NCI-H2029 treated with DMSO at 0.1 percent for 48 hours (cell line): ENCODE measurements around the gene TSC22D4.
A peak's percentile ranks its signal among the peaks of the same experiment; 100 is the strongest.
"Not testable (repeated sequence)": the region's sequence is repeated elsewhere in the genome, so short reads cannot be mapped to it uniquely, and the experiment has no call there.

Experiments used
- DNase-seq: peaks from one replicate; lab custom pipeline; 2025; lab: John Stamatoyannopoulos, UW

The TSC22D4 gene

GRCh38 chr7:100443096-100443840 lies 35.7 kb downstream of the TSC22D4 start:
- no peak for DNase-seq

- DNase-seq = no peak
Observed at GRCh38 chr7:100441641-100442535, 37.1 kb downstream of the TSC22D4 start.

- DNase-seq = not testable (repeated sequence)
Observed at GRCh38 chr7:100439244-100439643, 39.8 kb downstream of the TSC22D4 start.

- not testable (repeated sequence) for DNase-seq
Observed at GRCh38 chr7:100438731-100439130, 40.3 kb downstream of the TSC22D4 start.

- DNase-seq = no peak
Observed at GRCh38 chr7:100438172-100438571, 40.8 kb downstream of the TSC22D4 start.

- DNase-seq = no peak
Observed at GRCh38 chr7:100437150-100438100, 41.6 kb downstream of the TSC22D4 start.

GRCh38 chr7:100435401-100436304 lies 43.4 kb downstream of the TSC22D4 start:
- DNase-seq = no peak

GRCh38 chr7:100434297-100435144 lies 44.5 kb downstream of the TSC22D4 start:
- DNase-seq = no peak

GRCh38 chr7:100433592-100434296 lies 45.3 kb downstream of the TSC22D4 start:
- DNase-seq = no peak

GRCh38 chr7:100433276-100433591 lies 45.8 kb downstream of the TSC22D4 start:
- no peak for DNase-seq

GRCh38 chr7:100432621-100433275 lies 46.3 kb downstream of the TSC22D4 start:
- no peak for DNase-seq

GRCh38 chr7:100432053-100432452 lies 47.0 kb downstream of the TSC22D4 start:
- DNase-seq = no peak

- no peak for DNase-seq
Observed at GRCh38 chr7:100431286-100431735, 47.7 kb downstream of the TSC22D4 start.

- DNase-seq = no peak
Observed at GRCh38 chr7:100430493-100431285, 48.3 kb downstream of the TSC22D4 start.

- peak; percentile 81 for DNase-seq
Observed at GRCh38 chr7:100429637-100430492, 49.1 kb downstream of the TSC22D4 start, which contains the start of gene MEPCE. Gene MEPCE, plus strand, starts transcription at chr7:100429831. Its CDS starts 188 bp downstream, at chr7:100430019.

- DNase-seq = peak; percentile 97
Observed at GRCh38 chr7:100428967-100429636, 49.9 kb downstream of the TSC22D4 start.
